Right ventricle myocardium superior (tissue), 1 donor: Measurements from ENCODE around the gene TSPAN11. TPM values are rescaled to one million over a fixed set of nuclear protein-coding genes. Genes with fewer than 3 reads are reported as not detected.
A peak's percentile ranks its signal among the peaks of the same experiment; 100 is the strongest.

Experiments
- ATAC-seq: fragments of 200-7000 bp; cut with Tn5 transposase; one replicate; pipeline ENCODE4 v1.9.1; 2020; ENCODE audit warnings: mild to moderate bottlenecking; ENCODE audit not compliant: poor library complexity
- DNase-seq: peaks from one replicate; pipeline ENCODE4 v3.0.0-alpha.2; 2020
- intact Hi-C: fragments of 100-400 bp; cut with DNase I; formaldehyde crosslinking; loops from one replicate; pipeline ENCODE4 v1.11.2; 2022
- total RNA-seq: library from RNA; stranded (reverse); fragmentation: NEBNext Ultra II Directional; extraction: Animal tissue kit (Norgen Biotek cat#: 25700); gene quantifications from one replicate; pipeline ENCODE4 v1.2.1, GENCODE V29; 2021
- donor health status: DM: no; HTN: yes; CAD: no; lungs with severe emphysema.

The TSPAN11 gene
- total RNA-seq, 1 donor from 2014 or later: 1.9 TPM

DNA sequence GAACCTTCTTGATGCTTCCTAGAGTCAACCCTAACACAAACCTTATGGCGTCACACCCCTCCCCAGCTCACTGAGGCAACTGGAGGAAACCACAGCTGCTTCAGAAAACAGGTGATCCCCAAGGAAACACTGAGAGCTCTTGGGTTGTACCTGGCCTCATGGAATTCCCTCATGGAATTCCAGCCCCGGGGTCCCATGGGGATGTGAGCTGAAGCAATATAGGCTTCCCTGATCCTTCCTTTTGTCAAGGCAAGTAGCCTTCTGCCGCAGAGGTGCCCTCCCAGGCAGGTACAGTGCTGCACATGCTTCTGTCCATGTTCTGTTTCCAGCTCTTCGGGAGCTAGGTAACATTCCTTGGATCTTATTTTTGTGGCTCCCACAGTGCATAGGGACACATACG is 47.3 kb downstream of the TSPAN11 start:
- intact Hi-C loops: no loop called here
- DNase-seq (no peak), ATAC-seq (no peak)

DNA sequence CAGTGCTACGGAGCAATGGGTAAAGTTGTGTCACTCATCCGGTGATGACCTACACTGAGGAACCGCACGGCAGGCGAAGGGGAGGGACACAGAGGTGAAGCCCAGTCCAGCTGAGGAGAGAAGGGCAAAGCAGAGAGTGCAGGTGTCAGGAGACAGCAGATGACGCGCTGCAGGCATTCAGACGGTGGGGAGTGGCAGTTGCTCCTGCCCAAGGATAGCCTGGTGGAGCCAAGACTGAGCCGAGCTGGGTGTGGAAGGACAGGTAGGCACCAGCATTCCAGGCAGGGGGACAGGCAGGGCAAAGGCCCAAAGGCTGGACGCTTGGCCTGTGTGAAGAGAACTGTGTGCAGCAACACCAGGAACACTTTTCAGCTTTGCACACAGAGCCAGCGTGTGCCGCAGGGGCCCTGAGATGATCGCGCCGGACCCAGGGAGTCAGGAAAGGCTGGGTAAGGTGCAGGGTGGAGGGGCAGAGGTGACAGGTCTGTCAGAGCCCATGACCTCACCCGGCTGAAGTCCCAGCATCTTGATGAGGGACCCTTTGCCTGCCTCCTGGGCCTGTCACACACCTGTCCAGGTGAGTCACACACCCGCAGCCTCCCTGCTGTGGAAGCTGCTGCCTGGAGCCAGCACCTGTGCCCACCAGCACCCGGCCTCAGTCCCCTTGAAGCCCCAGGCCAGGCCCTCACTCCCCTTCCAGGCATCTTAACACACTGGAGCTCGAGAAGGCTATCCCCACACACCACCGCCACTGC is 48.4 kb downstream of the TSPAN11 start:
- intact Hi-C loops: no loop called here
- DNase-seq (no peak), ATAC-seq (no peak)

DNA sequence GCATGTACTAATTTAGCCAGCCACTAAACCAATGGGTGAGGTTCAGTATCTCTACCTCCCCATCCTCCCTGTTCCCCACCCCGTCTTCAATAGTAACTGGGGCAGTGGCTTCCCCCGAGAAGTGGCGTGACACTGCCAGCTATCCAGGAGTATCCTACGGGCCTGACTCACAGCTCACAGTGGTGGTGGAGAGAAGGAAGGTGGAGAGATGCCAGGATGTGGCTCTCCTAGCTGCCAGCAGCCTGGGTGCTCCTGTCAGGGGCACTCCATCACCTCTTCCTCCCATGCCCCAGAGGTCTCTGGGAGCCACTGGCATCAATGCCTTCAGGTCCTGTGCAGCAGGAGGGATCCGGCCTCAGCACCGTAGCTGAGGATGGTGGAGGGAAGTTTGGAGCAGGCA is 49.0 kb downstream of the TSPAN11 start:
- ATAC-seq (peak; percentile 24), DNase-seq (peak; percentile 42)
- intact Hi-C loops: no loop called here

DNA sequence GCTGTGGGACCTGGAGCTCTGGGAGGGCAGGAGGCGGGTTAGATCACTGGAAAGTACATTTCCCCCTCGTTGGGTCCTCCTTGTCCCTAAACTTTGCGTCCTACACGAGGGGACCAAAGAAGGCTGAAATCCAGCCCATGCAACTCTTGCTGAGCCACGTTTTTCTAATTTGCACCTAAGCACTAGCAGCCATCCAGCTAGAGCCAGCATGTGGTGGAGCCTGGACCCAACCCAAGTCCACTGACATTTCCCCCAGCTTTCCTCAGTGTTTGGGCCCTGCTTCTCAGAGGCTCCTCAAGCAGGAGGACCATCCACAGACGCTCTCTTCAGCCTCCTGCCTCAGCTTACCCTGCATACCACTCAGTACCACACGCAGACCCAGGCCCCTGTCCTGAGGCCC is 49.7 kb downstream of the TSPAN11 start:
- ATAC-seq: no peak
- DNase-seq: no peak
- intact Hi-C loops: no loop called here

DNA sequence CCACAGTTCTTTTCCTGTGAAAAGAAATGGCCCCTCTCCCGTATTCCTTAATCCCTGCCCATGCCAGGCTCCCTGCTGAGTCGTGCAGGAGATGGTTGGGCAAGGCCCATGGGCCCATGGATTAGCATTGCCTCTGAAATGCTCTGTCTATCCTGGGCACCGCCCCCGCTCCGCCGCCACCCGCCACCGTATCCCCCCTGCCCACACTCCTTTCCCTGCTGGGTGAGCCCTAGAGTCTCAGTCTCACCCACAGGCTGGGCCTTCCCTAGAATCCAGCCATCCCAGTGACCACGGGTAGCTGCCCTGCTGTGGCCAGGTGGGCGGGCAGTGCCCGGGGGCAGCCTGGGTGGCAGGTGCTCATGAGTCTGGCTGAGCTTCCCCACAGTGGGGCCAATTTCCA is 50.6 kb downstream of the TSPAN11 start:
- intact Hi-C loops: no loop called here
- ATAC-seq: no peak
- no peak for DNase-seq

DNA sequence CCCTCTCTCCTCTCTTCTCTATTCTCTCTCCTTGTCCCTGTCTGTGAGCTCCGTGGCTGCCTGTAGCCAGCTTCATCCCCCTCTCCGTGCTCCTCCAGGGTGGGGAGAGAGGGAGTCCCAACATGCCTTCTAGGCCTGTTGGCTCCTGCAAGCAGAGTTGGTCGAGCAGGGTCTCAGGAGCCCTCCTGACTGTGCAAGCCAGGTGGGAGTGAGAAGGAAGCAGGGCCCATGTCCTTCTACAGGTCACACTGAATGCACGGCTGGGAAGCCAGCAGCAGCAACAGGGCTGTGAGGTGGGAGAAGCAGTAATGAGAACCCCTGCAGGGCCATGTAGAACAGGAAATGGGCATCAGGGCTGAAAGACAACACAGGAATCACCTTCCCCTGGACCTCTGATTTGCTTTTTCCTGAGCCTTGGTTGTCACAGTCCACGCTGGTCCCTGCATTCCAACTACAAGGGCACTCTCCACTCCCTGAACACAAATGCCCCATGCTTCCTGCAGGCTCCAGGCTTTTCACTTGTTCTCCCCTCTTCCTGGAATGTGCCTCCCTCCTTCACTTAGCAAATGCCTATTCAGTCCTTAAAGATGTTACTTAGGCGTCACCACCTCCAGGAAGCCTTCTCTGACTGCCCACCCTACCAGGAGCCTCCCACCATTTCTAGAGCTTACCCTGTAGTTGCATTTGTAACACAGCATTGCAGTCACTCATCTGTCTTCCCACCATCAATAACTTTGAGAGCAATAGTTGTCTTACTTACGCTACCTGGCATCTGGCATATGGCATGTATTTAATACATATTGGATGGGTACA is 51.2 kb downstream of the TSPAN11 start:
- ATAC-seq (no peak), DNase-seq (no peak)
- intact Hi-C loops: no loop called here

DNA sequence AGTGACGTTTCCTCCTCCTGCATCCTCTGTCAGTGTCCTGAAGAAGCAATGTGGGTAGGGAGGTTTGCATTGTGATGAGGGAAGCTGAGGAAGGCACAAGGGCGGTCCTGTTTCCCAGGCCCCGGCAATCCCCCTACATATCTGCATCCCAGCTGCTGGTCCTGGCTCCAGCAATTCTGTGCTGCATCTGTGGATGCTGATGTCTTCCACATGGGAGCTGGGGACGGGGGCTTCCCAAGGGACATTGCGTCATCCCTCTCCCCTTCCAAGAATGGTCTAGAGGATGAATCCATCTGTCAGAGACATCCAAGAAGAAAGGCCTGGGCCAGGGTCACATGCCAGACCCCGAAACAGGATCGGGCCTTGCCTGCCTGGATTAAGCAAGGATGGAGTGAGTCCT is 52.1 kb downstream of the TSPAN11 start:
- ATAC-seq: peak; percentile 51
- intact Hi-C loops: no loop called here
- peak; percentile 57 for DNase-seq

DNA sequence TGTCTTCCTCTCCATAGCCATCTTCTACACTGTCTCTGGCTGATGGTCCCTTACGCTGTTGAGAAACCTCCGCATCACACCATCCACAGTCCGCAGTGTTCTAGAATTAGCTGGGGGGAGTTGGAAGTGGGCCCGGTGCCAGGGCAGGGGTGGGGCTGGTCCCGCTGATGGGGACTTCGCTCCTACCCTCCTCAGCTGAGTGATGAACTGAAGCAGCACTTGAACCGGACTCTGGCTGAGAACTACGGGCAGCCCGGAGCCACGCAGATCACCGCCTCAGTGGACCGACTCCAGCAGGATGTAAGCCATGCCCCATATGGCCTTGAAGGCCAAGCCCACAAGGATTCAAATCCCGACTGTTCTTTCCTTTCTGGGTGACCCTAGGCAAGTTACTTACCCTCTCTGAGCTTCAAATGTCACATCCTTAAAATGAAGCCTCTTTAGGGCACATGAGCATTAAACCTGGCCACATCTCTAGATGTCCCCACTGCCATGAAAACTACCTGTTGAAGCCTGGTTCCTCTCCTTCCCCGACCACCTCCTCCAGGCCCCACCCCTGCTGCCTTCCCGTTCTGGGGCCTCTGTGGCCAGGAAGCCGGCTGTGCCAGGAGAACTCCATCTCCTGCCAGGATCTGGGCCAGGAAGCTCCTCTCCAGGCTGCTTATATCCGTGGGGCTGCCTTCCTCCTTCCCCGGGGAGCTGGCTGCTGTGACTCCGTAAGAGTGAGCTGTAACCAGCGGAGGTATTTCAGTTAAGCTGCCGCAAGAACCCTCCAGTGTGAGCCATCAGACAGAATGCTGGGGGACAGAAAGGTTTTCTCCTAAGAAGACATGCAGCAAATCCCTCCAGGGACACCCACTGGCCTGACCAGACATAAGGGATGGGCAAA is 53.1 kb downstream of the TSPAN11 start:
- intact Hi-C loops: no loop called here
- ATAC-seq: peak; percentile 28
- DNase-seq: no peak

DNA sequence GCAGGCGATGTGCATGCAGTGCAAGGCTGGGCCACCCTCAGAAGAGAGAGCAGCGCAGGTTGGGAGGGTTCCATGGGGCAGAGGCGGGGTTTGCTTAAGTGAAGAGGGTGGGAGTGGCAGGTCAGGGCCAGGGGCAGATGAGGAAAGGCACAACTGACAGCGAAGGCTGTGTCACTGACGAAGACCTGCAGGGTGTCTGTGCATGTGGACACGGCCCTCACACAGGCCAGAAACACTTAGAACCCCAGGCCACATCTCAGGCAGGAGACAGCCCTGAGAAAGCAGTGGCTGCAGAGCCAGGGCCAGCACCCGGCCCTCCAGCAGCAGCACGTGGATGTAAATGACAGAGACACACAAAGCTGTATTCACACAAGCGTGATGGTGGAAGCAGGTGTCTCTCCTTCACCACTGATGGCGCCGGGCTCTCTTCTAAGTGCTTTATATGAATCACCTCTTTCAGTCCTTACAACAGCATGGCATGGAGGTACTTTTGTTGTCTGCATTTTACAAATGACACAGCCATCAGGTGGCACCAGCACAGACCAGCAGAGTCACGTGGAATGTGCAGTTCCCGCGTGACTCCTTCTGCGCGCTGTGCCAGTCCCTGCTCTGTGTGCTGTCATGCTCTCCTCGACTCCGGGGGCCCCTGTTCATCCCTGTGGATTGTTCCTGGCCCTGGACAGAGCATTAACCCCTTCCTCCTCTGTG is 54.6 kb downstream of the TSPAN11 start:
- ATAC-seq (peak; percentile 55), DNase-seq (no peak)
- intact Hi-C loops: no loop called here

DNA sequence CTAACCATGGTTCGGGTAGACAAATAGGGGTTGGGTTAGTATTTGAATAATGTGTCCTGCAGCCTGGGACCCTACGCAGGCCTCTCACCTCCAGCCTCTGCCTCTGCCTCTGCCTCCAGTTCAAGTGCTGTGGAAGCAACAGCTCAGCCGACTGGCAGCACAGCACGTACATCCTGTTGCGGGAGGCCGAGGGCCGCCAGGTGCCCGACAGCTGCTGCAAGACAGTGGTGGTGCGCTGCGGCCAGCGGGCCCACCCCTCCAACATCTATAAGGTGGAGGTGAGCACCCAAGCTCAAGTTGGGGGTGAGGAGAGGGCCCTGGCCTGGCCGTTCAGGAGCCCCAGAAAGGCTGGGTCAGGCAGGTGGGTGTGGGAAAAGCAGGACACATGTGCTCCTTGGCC is 55.9 kb downstream of the TSPAN11 start:
- ATAC-seq: no peak
- DNase-seq: no peak
- intact Hi-C loops: no loop called here

DNA sequence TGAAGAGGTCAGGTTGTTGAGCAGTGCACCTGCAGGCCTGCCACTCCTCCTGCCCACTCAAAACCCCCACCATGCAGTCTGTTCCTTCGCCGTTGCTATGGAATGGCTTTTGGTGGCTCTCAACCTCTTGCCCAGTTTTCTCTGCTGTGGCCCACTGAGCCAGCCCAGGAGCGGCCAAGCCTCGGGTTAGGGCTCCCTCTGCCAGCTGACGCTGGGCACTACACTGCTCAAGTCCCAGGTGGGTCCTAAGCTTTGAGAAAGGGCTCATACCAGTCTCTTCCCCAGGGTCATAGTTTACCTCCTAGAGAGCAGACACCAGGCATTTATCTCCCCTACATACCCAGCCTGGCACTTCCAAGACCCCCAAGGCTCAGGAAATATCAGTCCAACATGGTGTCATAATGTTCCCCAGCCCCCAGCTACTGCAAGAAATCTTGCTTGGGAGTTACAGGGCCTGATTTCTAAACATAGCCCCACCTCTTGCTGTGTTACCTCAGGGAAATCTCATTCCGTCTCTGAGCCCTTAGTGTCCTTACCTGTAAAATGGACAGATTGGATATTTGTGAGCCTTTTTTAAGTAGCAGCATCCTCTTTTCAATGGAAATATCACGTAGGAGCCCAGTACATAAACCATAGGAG is 59.4 kb downstream of the TSPAN11 start:
- peak; percentile 69 for DNase-seq
- intact Hi-C loops: loop anchor here (5.0 kb wide), 1 partner anchor 134 kb away; no protein-coding TSS in a partner anchor
- peak; percentile 75 for ATAC-seq

DNA sequence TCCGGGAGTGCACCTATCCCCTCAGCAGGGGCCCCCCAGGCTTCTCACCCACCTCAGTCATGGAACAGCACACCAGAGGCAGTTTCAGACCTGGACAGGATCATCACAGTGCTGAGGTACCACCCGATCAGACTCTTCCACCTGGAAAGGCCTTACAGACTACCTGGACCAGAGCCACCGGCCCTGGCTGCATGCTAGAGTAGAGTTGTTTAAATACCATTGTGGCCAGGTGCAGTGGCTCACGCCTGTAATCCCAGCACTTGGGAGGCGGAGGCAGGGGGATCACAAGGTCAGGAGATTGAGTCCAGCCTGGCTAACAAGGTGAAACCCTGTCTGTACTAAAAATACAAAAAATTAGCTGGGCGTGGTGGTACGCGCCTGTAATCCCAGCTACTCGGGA is 61.5 kb downstream of the TSPAN11 start:
- ATAC-seq (no peak), DNase-seq (no peak)
- intact Hi-C loops: loop anchor here (5.0 kb wide), 1 partner anchor 136 kb away; no protein-coding TSS in a partner anchor

DNA sequence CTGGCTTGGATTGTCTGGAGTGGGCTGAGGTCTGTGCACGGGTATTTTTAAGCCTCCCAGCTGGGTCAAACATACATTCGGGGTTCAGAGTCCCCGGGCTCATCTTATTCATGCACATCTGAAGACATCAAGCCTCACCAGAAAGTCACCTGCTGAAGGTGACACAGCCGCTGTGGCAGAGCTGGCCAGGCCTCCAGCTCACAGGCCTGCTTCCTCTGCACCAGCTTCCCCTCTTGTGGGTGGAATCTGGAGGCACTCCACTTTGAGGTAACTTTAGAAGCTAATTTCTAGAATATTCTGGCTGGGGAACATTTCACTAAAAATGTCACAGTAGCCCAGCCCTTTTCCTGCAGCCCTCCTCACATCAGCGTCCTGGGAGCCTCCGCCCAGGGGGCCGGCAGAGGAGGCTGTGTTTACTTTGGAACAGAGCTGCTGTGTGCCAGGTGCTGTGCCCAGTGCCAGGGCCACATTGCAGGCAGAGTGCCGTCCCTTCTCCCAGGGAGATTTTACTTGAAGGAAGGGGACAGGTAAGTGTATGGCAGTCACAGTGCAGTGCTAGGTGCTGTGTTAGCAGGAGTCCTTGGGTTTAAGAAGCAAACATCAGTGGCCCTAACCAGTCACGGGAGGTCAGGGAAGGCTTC is 62.2 kb downstream of the TSPAN11 start:
- intact Hi-C loops: loop anchor here (5.0 kb wide), 1 partner anchor 136 kb away; no protein-coding TSS in a partner anchor

DNA sequence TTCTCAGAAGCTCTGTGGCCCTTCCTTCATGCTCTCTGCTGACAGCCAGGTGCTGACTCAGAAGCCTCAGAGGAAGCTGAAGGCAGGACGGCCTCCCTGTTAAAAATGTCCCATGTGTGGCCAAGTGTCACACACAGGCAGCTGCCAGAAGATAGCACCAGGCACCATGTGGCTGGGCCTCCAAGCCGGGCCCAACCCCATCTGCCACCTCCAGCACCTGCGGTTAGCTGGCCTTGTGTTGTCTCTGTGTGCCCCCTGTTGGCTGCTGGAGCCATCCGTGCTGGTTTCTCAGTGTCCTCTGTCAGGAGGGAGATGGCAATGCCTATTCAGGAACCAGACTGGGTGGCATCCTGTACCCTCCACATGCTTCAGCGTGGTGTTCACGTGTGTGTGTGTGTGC is 63.2 kb downstream of the TSPAN11 start:
- peak; percentile 84 for ATAC-seq
- intact Hi-C loops: loop anchor here (5.0 kb wide), 1 partner anchor 137 kb away; no protein-coding TSS in a partner anchor

More for the DNA sequence above, 62.2 kb downstream of the TSPAN11 start:
- no peak for ATAC-seq
- DNase-seq: no peak

DNA sequence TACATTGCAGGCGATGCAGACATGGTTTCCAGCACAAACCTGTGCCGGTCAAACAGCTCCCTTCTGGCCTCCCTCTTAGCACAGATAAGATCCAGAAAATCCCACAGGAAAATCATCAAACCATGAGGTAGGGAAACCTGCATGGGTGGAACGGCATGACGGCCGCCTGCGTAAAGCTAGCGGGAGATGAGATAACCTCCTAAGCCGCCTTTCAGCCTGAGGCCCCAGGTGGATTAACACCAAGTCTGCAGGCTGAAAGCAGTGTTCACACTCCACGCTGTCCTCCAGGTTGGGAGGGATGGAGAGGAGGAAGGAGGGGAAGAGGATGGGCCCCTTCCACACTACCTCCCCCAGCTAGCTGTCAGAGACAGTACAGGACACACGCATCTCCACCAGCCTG is 63.8 kb downstream of the TSPAN11 start:
- intact Hi-C loops: no loop called here
- ATAC-seq (no peak), DNase-seq (no peak)

More for the DNA sequence above, 63.2 kb downstream of the TSPAN11 start:
- peak; percentile 68 for DNase-seq

DNA sequence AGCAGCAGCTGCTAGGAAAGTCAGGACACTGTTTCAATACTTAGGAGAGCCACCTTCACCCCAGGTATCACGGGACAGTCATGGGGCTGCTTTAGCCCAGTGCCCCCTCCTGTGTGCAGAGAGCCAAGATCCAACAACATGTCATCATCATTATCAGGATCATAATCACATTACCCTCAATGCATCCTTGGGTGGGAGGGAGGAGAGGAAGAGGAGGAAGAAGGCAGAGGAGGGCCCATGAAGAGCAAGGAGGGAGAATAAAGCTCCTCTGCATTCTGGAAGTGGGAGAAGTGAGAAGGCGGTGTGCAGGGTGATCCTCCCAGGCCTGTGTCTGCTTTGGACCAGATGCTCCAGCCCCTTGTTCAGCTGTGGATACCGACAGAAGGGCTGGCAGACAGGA is 64.2 kb downstream of the TSPAN11 start:
- intact Hi-C loops: no loop called here
- DNase-seq (no peak), ATAC-seq (no peak)

DNA sequence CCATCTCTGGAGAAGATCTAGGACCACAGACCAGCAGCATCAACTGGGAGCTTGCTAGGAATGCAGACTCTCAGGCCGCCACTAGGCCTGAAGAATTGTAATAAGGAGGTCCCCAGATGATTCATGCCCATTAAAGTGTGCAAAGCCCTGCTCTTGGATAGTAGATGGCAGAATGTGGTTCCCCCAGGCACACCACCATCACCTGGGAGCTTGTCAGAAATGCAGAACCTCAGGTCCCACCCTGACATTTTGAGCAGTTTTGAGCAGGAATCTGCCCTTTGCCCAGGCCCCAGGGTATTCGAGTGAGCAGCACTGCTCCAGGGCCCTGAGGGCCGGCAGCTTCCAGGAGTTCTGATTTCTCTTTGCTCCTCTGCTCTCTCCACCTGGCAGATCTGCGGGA is 64.9 kb downstream of the TSPAN11 start:
- intact Hi-C loops: no loop called here
- DNase-seq (no peak), ATAC-seq (no peak)
